ENCODE measurements around the gene ELANE. TPM values are rescaled to one million over a fixed set of nuclear protein-coding genes. Genes with fewer than 3 reads are reported as not detected.

The ELANE gene
- total and polyA plus RNA-seq, 9 of the 15 experiments (the other 6 are each of a cell fraction or from before 2014, with no cell fraction given): not detected

- POLR2A ChIA-PET: no interaction called here
Observed at GRCh38 chr19:887072-887471, 35.0 kb downstream of the ELANE start.

More at GRCh38 chr19:887072-887471, 35.0 kb downstream of the ELANE start:
- no peak for DNase-seq (ENCODE audit: extremely low read depth in 1 of 4, low spot score in 3 of 4)
- Histone ChIP-seq H2AFZ (ENCODE audit: low read depth, low read length) (no peak overlapping the region), H3K9me3 (replicated peaks; ENCODE audit: control insufficient read depth, insufficient read depth, low read depth, low read length) (no peaks in the 10 kb centered on the region), H3K4me1 (replicated peaks in 1 of 2; ENCODE audit: control insufficient read depth in 2 of 2, insufficient read depth in 2 of 2, low read length in 2 of 2) (peaks cover 5 to 81% of the 10 kb centered on the region in 2 experiments; a peak in 4 of 5 replicates), H4K20me1 (replicated peaks; ENCODE audit: control insufficient read depth, insufficient read depth, low read length) (peaks cover 4% of the 10 kb centered on the region; the same call in 1 of the 2 replicates), H3K36me3 (ENCODE audit: control insufficient read depth, insufficient read depth, low read length) (peaks cover 83% of the 10 kb centered on the region), H3K9ac (ENCODE audit: insufficient read depth in 1 of 2, low read depth in 2 of 2, low read length in 2 of 2) (no peak overlapping the region), H3K9me1 (ENCODE audit: control insufficient read depth, insufficient read depth, low read length) (no peaks in the 10 kb centered on the region), H3K79me2 (ENCODE audit: control insufficient read depth, insufficient read depth, low read length) (peaks cover 32% of the 10 kb centered on the region), H3K27me3 (ENCODE audit: control insufficient read depth in 2 of 2, insufficient read depth in 2 of 2, low read length in 2 of 2) (no peaks in the 10 kb centered on the region), H3K4me3 (no peak overlapping the region), H3K4me2 (ENCODE audit: insufficient read depth, low read length) (no peak overlapping the region), H3K27ac (ENCODE audit: extremely low read depth, low read depth, low read length) (no peak overlapping the region)
- no peak for TF ChIP-seq ZNF277 (CRISPR knock-in tag; IDR thresholded peaks at IDR 0.05; ENCODE audit: borderline replicate concordance)
- TF ChIP-seq REST (IDR thresholded peaks at IDR 0.05; ENCODE audit: borderline replicate concordance): no peak
- no peak for TF ChIP-seq REST (CRISPR knock-in tag; IDR thresholded peaks at IDR 0.05; ENCODE audit: low read depth)
- TF ChIP-seq, protein P1, sequence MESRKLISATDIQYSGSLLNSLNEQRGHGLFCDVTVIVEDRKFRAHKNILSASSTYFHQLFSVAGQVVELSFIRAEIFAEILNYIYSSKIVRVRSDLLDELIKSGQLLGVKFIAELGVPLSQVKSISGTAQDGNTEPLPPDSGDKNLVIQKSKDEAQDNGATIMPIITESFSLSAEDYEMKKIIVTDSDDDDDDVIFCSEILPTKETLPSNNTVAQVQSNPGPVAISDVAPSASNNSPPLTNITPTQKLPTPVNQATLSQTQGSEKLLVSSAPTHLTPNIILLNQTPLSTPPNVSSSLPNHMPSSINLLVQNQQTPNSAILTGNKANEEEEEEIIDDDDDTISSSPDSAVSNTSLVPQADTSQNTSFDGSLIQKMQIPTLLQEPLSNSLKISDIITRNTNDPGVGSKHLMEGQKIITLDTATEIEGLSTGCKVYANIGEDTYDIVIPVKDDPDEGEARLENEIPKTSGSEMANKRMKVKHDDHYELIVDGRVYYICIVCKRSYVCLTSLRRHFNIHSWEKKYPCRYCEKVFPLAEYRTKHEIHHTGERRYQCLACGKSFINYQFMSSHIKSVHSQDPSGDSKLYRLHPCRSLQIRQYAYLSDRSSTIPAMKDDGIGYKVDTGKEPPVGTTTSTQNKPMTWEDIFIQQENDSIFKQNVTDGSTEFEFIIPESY (CRISPR knock-in tag; IDR thresholded peaks at IDR 0.05): 0 out of 2 replicates have a peak, but pooled peaks have one; percentile 22
- TF ChIP-seq BMI1 (IDR thresholded peaks at IDR 0.05; ENCODE audit: low read length): peak; percentile 47; the same call in 1 of the 2 replicates
- TF ChIP-seq RFX1 (IDR thresholded peaks at IDR 0.05): peak; percentile 89
- TF ChIP-seq TSC22D4 (tag; IDR thresholded peaks at IDR 0.05): no peak
- intact Hi-C loops (cut with micrococcal nuclease): no loop called here
- WGBS (ENCODE audit: insufficient coverage, low coverage, missing lambda C conversion rate): 88% methylated on average over 15 of the region's 16 CpGs
- FAIRE-seq: peak; percentile 54
- in situ Hi-C loops (cut with MboI): no loop called here
- no TSS peak for BruUV-seq (replicated peaks)
- CTCF ChIA-PET (ENCODE audit: low intra/inter-chr PET ratio): no interaction called here
- no peak for ATAC-seq
